ENCODE measurements around the gene CSNK1D.
"Not testable (repeated sequence)": the region's sequence is repeated elsewhere in the genome, so short reads cannot be mapped to it uniquely, and the experiment has no call there.

CSNK1D gene

DNA sequence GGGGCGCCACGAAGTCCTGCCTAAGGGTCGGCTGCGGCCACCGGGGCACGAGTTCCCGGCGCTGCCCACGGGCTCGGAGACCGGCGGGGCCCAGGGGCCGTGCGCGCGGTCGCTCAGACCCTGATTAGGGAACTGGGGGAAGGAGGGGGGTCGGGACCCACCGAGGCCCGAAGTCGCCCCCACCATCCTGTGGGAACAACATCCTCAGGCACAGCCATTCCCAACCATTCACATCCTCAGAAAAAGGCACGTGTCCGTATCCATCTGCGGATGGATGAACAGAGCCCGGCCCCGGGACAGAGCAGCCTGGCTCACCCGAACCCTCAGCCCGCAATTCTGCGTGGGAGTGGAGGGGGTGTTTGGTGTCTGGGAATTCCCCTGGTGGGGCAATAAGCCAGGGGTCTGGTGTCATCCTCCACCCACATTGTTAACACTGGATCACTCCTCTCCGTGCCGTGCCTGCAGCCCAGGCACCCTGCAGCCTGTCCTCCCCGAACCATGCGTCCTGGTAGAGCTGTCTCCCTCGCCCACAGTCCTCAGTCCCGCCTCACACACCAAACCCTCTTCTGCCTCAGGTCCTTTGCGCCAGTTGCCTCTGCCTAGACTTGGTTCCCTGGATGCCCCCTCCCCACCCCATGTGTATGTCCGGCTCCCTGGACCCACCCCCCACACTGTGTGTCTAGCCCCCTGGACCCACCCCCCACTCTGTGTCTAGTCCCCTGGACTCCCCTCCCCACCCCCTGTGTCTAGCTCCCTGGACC is 60.1 kb downstream of the CSNK1D start:
- peak; percentile 80 for DNase-seq (ENCODE audit: low spot score)

DNA sequence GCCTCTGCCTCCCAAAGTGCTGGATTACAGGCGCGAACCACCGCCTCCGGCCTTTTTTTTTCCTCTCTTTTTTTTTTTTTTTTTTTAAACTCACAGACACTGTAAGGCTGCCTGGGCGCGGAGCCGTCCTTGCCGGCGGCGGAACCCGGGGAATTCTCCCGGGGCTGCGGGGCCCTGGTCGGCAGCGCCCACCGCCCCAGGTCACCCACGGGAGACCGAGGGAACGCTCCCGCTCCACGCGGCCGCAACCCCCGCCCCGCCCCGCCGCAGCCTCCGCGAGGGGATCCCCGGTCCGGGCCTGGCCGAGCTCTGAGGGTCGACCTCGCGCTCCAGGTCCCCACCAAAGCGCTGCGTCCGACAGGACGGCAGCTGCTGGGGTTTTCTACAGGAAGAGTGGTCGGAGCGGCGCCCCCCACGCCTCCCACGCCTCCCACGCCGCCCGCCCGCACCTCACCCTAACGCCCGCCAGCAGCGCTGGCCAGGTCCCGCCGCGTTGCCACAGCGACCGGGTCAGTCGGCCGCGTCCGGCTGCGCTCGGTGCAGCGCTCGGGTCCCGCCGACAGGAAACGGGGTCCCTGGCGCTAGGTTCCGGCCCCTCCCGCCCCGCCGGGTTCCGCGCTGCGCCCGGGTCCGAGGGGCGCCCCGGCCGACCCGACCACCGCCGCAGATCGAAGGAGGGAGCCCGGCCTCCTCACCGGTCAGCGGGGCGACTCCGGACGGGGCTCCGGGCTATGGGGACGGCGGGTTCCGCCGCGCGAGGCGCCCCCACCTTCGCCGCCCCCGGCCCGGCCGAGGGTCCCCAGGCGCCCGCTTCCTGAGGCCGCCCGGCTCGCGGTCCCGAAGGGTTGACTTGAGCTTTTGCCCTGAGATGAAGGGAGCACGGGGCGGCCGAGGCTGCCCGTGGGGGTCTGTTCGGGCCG is 60.9 kb downstream of the CSNK1D start, which contains the start of gene CCDC57:
Gene CCDC57, minus strand, starts transcription at position 512 of the 920 bp plus-strand sequence. CDS start 10,898 bp downstream, outside the sequence.
- peak; percentile 85 for DNase-seq (ENCODE audit: low spot score)

DNA sequence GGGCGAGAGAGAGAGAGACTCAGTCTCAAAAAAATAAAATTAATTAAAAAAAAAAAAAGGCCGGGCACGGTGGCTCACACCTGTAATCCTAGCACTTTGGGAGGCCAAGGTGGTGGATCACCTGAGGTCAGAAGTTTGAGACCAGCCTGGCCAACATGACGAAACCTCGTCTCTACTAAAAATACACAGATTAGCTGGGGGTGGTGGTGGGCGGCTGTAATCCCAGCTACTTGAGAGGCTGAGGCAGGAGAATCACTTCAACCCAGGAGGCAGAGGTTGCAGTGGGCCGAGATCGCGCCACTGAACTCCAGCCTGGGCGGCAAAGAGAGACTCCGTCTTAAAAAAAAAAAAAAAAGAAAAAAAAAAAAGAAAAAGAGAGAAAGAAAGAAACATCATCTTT is 62.8 kb downstream of the CSNK1D start:
- DNase-seq (ENCODE audit: low spot score) = not testable (repeated sequence)

DNA sequence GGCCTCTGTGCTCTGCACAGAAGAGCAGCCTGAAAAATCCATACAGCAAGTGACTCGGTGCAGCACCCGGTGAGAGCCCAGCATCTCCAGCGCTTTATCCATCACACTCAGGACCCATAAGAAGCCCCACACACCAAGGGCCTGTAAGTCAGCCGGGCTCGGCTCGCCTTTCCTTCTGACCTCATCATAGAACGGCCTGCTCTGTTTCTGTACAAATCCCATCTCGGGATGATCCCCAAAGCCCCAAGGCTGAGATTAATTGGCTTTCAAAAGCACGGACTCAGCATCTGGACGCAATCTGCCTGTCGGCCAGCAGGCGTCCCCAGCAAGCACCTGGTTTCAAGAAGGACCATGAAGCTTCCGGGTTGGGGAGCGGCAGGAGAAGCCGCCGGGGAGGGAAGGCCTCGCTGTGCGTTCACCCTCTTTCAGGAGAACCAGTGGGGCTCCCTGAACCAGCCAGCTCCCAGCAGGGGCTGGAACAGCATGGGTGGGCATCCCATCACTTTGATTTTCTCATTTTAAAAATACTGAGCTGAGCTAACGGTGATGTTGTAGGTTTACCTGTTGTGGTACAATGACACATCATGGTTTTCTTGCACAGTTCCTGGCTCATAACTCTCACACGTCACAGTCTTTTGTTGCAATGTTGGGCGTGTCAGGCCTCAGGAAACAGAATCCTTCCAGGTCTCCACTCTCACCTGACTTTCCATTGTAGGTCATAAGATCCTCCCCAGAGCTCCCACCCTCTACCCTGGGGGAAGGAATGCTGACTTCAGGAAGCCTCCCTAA is 67.6 kb downstream of the CSNK1D start:
- DNase-seq (ENCODE audit: low spot score) = peak; percentile 86

DNA sequence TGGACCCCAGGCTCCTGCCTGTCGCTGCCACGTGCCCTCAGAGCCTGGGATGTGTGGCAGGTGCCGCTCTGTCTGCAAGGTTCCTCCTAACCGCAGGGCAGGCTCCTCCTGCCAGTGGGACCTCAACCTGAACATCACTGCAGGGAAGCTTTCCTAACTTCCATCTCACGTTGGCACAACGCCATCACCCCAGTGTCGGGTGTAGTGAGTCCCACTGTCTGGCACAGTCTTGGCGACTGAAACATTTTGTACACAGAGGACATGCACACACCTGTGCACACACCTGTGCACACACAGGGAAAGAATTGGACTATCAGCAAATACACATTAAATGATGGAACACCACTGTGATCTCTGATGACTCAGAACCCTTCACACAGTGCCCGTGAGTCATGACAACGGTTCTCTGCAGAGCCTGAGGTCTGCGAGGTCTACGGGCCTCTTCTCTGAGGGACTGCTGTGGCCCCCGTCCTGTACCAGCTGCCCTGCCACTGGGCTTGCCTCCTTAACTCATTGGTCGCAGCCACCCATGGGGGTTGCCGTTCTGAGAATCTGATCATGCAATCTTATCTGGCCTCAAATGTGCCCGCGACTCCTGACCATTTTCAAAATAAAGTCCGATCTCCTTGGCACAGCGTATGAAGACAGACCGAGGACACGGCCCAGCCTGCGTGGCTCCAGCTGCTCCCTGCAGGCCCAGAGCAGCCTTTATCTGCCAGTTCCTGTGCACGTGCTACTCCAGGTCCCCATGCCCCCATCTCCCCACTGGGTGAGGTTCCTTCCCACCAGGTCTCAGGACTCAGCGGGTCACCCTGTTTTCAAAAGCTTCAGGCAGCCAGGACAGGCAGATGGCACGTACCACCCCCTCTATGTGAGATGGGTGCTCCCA is 68.4 kb downstream of the CSNK1D start:
- DNase-seq (ENCODE audit: low spot score) = peak; percentile 67

DNA sequence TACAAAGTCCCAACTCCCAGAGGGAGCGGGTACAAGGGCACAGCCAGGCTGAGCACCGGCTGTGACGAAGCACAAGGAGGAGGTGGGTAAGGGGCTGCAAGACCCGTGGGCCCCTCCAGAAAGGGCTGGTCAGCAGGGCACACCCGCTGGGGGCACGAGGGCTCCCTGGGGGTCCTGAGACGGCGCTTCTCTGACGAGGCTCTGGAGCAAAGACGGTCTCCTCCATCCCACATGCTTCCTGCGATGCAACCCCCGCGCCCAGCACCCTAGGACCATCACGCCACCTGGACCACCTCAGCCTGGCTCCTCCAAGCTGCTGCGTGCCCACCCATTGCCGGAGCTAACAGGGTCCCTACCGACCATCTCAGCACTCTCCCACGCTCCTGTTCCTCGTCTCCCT is 69.6 kb downstream of the CSNK1D start:
- DNase-seq (ENCODE audit: low spot score) = no peak

DNA sequence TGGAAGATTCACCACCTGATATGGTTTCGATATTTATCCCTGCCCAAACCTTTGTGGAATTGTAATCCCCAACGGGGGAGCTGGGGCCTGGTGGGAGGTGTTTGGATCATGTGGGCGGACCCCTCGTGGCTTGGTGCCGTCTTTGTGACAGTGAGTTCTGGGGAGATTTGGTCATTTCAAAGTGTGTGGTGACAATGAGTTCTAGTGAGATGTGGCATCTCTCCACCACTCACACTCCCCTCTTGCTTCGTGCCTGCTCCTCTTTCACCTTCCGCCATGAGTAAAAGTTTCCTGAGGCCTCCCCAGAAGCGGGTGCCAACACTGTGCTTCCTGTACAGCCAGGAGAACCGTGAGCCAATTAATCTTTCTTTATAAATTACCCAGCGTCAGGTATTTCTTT is 70.5 kb downstream of the CSNK1D start:
- no peak for DNase-seq (ENCODE audit: low spot score)

DNA sequence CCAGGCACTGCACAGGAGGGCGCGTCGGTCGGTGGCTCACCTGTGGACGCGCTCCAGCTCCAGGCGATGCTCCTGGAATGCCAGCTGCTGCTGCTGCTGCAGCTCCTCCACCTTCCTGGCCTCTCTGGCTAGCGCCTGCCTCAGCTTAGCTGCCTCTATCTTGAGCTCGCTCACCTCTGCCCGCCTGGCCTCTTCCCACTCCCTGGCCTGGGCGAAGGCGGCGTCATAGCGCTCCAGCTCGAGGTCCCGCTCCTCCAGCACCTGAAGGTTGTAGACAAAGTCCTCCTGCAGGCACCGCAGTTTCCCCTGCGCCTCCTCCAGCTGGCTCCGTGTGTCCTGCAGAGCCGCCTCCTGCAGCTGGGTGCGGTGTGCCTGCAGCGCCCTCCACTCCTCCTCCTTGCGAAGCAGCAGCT is 72.0 kb downstream of the CSNK1D start:
- DNase-seq (ENCODE audit: low spot score) = no peak

DNA sequence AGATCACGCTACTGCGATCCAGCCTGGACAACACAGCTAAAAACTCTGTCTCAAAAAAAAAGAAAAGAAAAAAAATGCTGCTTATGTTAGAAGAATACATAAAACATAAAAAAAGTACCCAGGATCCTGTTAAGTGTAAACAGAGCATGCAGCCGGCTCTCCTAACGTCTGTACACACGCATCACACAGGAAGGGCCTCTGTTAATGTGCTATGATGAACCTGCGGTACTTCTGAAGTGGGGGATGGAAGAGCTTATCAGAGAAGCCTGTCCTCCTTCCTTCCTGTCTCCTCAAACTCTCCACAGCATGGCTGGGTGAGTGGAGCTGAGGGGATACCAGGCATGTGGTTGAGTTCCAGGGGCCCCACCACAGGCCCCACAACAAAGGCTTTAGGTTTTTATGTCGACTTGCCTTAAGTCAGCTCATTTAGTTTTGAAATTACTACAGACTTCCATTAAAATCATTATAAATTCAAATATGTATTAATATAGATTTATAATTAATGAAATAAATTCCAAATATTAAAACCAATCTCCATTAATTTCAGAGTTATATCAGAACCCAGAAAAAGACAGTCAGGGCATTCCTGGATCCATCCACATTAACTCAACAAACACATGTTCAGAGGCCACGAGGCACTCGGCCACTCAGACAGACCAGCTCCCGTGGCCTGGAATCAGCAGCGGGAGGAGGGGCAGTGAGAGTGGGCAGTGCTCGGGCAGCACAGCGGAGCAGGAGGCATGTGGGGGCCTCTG is 72.6 kb downstream of the CSNK1D start:
- no peak for DNase-seq (ENCODE audit: low spot score)

DNA sequence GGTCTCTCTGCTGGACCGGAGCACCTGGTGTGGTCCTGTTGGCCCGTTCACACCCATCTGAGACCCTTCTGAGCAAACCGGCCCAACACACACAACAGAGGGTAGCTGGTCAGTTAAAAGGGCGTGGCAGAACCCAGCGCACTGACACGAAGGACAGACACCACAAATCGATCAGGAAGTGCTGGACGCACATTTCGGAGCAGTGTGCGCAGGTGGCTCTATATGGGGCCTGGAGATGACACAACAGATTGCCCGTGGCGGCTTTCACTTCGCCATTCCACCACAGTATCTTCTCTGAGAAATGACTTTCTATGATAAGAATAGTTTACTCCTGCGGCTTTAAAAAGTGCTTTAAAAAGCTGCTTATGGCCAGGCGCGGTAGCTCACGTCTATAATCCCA is 73.4 kb downstream of the CSNK1D start:
- no peak for DNase-seq (ENCODE audit: low spot score)

DNA sequence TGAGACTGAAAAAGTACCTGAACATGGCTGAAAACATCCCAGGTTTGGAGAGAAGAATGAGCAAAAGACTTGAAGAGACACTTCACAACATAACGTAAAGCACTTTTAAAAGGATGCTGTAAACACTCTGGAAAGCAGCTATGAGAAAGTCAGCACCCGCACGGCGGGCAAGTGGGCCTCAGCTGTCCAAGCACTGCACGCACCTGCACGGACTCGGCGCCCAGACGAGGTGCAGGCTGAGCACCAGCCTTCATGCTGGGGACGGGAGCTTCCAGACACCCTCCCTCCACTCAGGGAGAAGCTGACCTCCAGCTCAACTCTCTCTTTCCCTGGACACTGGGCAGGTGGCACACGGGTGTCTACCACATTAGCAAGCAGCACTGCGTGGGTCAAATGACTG is 74.0 kb downstream of the CSNK1D start:
- no peak for DNase-seq (ENCODE audit: low spot score)

DNA sequence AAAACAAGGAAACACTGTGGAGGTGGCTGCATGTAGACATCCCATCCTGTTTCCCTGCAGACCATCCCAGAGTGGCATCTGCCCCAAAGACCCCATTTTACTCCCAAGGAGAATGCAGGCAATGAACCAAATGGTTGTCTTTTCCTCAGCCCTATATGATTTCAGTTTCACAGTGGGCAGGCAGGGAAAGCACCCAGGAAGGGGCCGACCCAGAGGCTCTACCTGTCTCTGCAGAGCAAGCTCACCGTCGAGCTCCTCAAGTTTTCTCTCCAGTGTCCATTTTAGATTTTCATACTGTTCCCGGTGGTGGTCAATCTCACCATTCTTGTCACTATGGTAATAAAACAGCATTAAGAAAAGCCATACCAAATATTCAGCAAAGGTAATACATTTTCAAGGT is 75.4 kb downstream of the CSNK1D start:
- DNase-seq (ENCODE audit: low spot score) = no peak

DNA sequence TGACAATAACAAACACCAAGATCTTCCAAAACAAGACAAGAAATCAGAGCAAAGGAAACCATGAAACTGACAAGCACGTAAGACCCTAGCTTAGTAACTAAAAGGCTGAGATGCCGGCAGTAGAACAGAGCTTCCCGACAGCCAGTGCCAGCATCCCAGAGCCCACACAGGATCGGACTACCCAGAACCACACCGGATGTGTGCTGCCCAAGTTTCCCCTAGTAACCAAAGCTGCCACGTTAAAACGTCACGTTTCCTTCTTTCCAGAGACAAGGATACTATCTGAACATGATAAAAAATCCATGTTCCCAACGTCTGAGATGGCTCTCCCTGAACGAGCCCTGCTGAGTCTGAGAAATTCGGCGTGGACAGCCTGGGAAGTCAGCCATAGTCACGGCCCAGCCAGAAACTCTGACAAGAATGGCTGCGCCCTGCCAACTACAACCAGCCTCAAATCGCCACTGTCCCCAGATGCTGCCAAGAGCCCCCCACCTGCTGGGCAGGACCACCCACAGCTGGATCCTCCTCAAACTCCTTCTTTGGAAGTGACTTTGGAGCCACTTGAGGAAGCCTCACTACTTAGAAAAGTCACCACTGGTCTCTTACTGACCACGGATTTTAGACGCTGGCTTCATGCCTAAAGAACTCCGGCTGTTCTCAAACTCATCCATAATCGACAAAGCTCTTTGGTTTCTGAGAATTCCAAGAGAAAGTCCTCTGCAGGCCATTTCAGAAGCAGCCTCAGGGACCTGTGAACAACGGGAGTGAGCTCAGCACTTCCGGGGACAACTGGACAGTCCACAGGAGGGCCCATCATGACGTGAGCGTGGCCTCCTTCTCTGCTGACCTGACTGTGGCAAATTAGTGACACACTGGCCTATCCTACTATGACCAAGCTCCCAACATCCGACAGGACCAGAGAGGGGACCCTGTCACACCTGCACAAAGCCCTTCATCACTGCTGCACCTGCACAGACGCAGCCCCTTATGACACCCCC is 77.5 kb downstream of the CSNK1D start:
- DNase-seq (ENCODE audit: low spot score) = no peak

DNA sequence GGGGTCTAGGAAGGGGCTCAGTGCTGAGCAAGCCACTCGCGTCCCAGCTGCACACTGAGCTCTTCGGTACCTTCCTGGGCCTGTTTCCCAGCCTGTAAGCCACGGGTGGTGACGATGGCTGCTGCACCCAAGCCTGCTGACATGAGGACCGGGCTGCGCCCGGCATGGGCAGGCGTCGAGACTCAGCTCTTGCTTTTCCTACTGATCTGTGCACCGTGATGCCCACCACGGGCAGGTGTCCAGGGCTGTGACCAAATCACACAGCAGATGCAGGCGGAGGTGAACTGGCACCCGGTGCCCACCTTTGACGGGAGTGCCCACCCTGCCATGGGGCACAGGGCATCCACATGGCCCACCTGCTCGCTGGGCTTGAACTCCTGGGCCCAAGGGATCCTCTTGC is 78.7 kb downstream of the CSNK1D start:
- no peak for DNase-seq (ENCODE audit: low spot score)

DNA sequence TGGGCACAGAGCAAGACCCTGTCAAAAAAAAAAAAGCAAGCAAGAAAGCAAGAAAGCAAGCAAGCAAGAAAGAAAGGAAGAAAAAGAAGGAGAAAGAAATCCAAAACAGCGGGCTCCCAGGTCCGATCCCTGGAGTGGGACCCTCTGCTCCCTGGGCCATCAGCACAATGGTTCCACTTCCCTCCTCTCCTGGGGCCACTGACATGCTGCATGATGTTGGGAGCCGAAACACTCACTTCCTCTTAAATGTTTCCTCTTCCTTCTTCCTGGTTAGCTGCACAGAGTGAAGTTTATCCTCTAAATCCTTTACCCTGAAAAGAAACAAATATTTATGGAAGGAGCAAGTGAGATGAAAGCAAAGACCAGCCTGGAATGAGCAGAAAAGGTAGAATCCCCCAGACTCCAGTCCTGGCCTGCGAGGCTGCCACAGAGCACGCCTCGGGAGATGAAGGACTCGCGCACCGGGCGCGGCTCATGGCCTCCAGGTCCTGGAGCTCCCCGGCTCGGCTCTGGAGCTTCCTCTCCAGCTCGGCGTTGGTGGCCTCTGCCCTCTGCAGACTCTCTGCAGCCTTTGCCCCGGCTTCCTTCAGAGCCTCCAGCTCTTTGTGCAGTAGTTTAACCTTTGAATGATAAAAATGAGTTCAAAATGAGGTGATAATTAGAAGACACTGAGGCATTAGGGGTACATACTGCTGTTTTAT is 79.8 kb downstream of the CSNK1D start:
- DNase-seq (ENCODE audit: low spot score) = no peak

DNA sequence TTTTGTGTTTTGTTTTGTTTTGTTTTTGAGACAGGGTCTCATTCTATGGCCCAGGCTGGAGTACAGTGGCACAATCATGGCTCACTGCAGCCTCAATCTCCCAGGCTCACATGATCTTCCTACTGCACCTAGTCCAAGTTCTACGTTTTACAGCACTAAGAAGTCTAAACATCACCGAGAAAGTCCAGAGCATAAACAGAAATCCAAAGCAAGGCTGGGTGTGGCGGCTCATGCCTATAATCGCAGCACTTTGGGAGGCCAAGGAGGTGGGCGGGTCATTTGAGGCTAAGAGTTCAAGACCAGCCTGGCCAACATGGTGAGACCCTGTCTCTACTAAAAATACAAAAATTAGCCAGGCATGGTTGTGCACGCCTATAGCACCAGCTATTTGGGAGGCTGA is 80.5 kb downstream of the CSNK1D start:
- DNase-seq (ENCODE audit: low spot score) = not testable (repeated sequence)
